Caco-2 (cell line): ENCODE measurements around the gene SNRPD2. TPM values are rescaled to one million over a fixed set of nuclear protein-coding genes. Genes with fewer than 3 reads are reported as not detected.

Experiments used
- BruUV-seq: library from RNA; stranded (reverse); fragments of 400-500 nt; replicated peaks from 2 replicates; lab custom pipeline; 2021; lab: Mats Ljungman, UMichigan
- CTCF ChIA-PET: fragments of 300-600 bp; sonication (Branson Sonifier 250); formaldehyde crosslinking; loops from one replicate; lab custom pipeline; 2022; ENCODE audit warnings: antibody characterized with exemption; lab: Charles Lee
- POLR2A ChIA-PET: fragments of 300-600 bp; sonication (Branson Sonifier 250); formaldehyde crosslinking; loops from one replicate; lab custom pipeline; 2022; ENCODE audit warnings: antibody characterized with exemption; lab: Charles Lee
- DNase-seq, 2 experiments: peaks; one replicate each; pipeline versions ENCODE4 v3.0.0 to v3.0.0-alpha.2; 2020 to 2022
- H3K27me3 ChIP-seq: replicated peaks from 2 replicates; pipeline ENCODE4 v1.6.0; 2011; ENCODE audit warnings: low read length; ENCODE audit not compliant: control insufficient read depth, insufficient read depth
- H3K36me3 ChIP-seq: 2 replicates; pipeline ENCODE4 v1.5.1; 2011; ENCODE audit warnings: low read length; ENCODE audit not compliant: control insufficient read depth, insufficient read depth
- H3K4me1 ChIP-seq: fragments of 250-450 bp; sonication (Bioruptor Pico); 2 replicates; pipeline ENCODE4 v1.5.1; 2020; ENCODE audit warnings: mild to moderate bottlenecking
- H3K4me3 ChIP-seq: 2 replicates; pipeline ENCODE4 v1.5.1; 2011; ENCODE audit warnings: low read depth, mild to moderate bottlenecking, control low read depth, low read length
- H3K9me3 ChIP-seq: fragments of 250-450 bp; sonication (Bioruptor Pico); 2 replicates; pipeline ENCODE4 v1.5.1; 2020; ENCODE audit warnings: mild to moderate bottlenecking, moderate library complexity
- H3K27ac Mint-ChIP-seq: one replicate; pipeline ENCODE4 v1.8.0; 2022; ENCODE audit warnings: mixed read lengths; ENCODE audit not compliant: unreplicated experiment
- H3K27me3 Mint-ChIP-seq: one replicate; pipeline ENCODE4 v1.8.0; 2022; ENCODE audit warnings: mixed read lengths; ENCODE audit not compliant: insufficient read depth, unreplicated experiment
- H3K36me3 Mint-ChIP-seq: one replicate; pipeline ENCODE4 v1.8.0; 2022; ENCODE audit warnings: mild to moderate bottlenecking, mixed read lengths; ENCODE audit not compliant: insufficient read depth, unreplicated experiment
- H3K4me1 Mint-ChIP-seq: one replicate; pipeline ENCODE4 v1.8.0; 2022; ENCODE audit warnings: low read depth, mixed read lengths; ENCODE audit not compliant: unreplicated experiment
- H3K4me3 Mint-ChIP-seq: one replicate; pipeline ENCODE4 v1.8.0; 2022; ENCODE audit warnings: mild to moderate bottlenecking, moderate library complexity, mixed read lengths; ENCODE audit not compliant: unreplicated experiment
- H3K9me3 Mint-ChIP-seq: one replicate; pipeline ENCODE4 v1.8.0; 2022; ENCODE audit warnings: mixed read lengths; ENCODE audit not compliant: unreplicated experiment
- CTCF ChIP-seq, 2 experiments: fragments of 200-600 bp in 1 of 2; IDR thresholded peaks; 1 replicate in 1 of 2; 2 replicates in 1 of 2; pipeline versions ENCODE4 v1.5.1 to v1.8.0; 2011 to 2022; ENCODE audit warnings: antibody characterized with exemption in 1 of 2, control low read depth in 1 of 2, inconsistent platforms in 1 of 2, low read depth in 1 of 2, low read length in 1 of 2, mild to moderate bottlenecking in 1 of 2, moderate library complexity in 1 of 2; ENCODE audit not compliant: insufficient read depth in 1 of 2, severe bottlenecking in 1 of 2, unreplicated experiment in 1 of 2
- intact Hi-C: fragments of 100-400 bp; cut with micrococcal nuclease; formaldehyde crosslinking; loops from one replicate; pipeline ENCODE4 v1.10.0; 2022; ENCODE audit not compliant: unreplicated experiment
- microRNA-seq: library from miRNA; unstranded; fragments of <30 nt; microRNA quantifications from one replicate; pipeline ENCODE4 v1.2.0, GENCODE V29; 2022
- total RNA-seq: library from RNA; stranded (reverse); gene quantifications from 2 replicates; pipeline ENCODE4 v1.2.3, GENCODE V29; 2022

The SNRPD2 gene
- total RNA-seq, 1 experiment from 2014 or later, result 579 TPM

- Histone ChIP-seq H3K36me3 (no peaks in the 10 kb centered on the region), H3K4me1 (peaks cover 19% of the 10 kb centered on the region), H3K27me3 (no peaks in the 10 kb centered on the region), H3K4me3 (peak overlapping the region; percentile 53), H3K9me3 (no peaks in the 10 kb centered on the region)
- H3K36me3 Mint-ChIP-seq, result peaks cover 21% of the 10 kb centered on the region
- intact Hi-C loops, result no loop called here
- TF ChIP-seq CTCF (IDR thresholded peaks at IDR 0.05; ENCODE audit: insufficient read depth in 1 of 2, low read depth in 1 of 2, low read length in 1 of 2, severe bottlenecking in 1 of 2, unreplicated experiment in 1 of 2), result no peak
- H3K27ac Mint-ChIP-seq, result peak overlapping the region; percentile 83
- no peaks in the 10 kb centered on the region for H3K27me3 Mint-ChIP-seq
- DNase-seq, result no peak
- TSS peak; percentile 48 for BruUV-seq
- peak overlapping the region; percentile 75 for H3K4me3 Mint-ChIP-seq
- POLR2A ChIA-PET, result no interaction called here
- CTCF ChIA-PET, result interaction anchor here (1.3 kb wide), 1 partner anchor 80 kb away, joined by 4 read pairs; no protein-coding TSS in a partner anchor
- H3K9me3 Mint-ChIP-seq, result no peaks in the 10 kb centered on the region
- peaks cover 22% of the 10 kb centered on the region for H3K4me1 Mint-ChIP-seq
Measured at GRCh38 chr19:45637890-45638667, 53.7 kb downstream of the SNRPD2 start.

Small RNAs within 50 kb of the gene (microRNA-seq; reads per million reads assigned to microRNA genes)
- gene MIR330 (98.1 reads per million, percentile 72 among the genes with 10 or more reads in this experiment), gene MIR642A (not detected), gene MIR642B (not detected)

Other genes with a start within 250 kb of the SNRPD2 start
- gene FOSB, start 224.0 kb downstream of the SNRPD2 start, total RNA-seq, result 6.4 TPM in 2 replicates
- 13.8 and 18.1 TPM in 2 replicates for gene RTN2, start 194.9 kb downstream of the SNRPD2 start, total RNA-seq
- 1.2 and 2.8 TPM in 2 replicates for gene PPM1N, start 193.5 kb downstream of the SNRPD2 start, total RNA-seq
- 72.4 and 83.1 TPM in 2 replicates for gene VASP, start 184.5 kb downstream of the SNRPD2 start, total RNA-seq
- 16.9 and 17.7 TPM in 2 replicates for gene OPA3, start 107.2 kb downstream of the SNRPD2 start, total RNA-seq
- gene GPR4, start 89.7 kb downstream of the SNRPD2 start, total RNA-seq, result not detected in 2 replicates
- 33.9 and 38.8 TPM in 2 replicates for gene EML2, start 52.6 kb downstream of the SNRPD2 start, total RNA-seq
- gene GIPR, start 23.7 kb downstream of the SNRPD2 start, total RNA-seq, result 2.6 and 4.6 TPM in 2 replicates
- 16.9 and 20.2 TPM in 2 replicates for gene QPCTL, start 713 bp upstream of the SNRPD2 start, total RNA-seq
- gene FBXO46, start 38.9 kb upstream of the SNRPD2 start, total RNA-seq, result 31.0 and 37.0 TPM in 2 replicates
- not detected in 2 replicates for gene MEIOSIN, start 41.5 kb upstream of the SNRPD2 start, total RNA-seq
- 23.7 and 28.6 TPM in 2 replicates for gene SIX5, start 77.3 kb upstream of the SNRPD2 start, total RNA-seq
- gene DMPK, start 90.5 kb upstream of the SNRPD2 start, total RNA-seq, result 28.1 and 30.2 TPM in 2 replicates
- gene DMWD, start 100.9 kb upstream of the SNRPD2 start, total RNA-seq, result 72.4 and 76.3 TPM in 2 replicates
- 0.23 and 0.30 TPM in 2 replicates for gene RSPH6A, start 123.4 kb upstream of the SNRPD2 start, total RNA-seq
- 81.8 and 85.0 TPM in 2 replicates for gene SYMPK, start 171.2 kb upstream of the SNRPD2 start, total RNA-seq
- 15.3 and 19.0 TPM in 2 replicates for gene FOXA3, start 172.4 kb upstream of the SNRPD2 start, total RNA-seq
- 27.6 and 29.2 TPM in 2 replicates for gene IRF2BP1, start 194.2 kb upstream of the SNRPD2 start, total RNA-seq
- gene MYPOP, start 210.7 kb upstream of the SNRPD2 start, total RNA-seq, result 15.8 and 18.1 TPM in 2 replicates
- gene NANOS2, start 222.8 kb upstream of the SNRPD2 start, total RNA-seq, result not detected in 2 replicates